GM18520 (cell line): ENCODE measurements around the gene IDH3B.

ENCODE experiments used
- ATAC-seq: cut with Tn5 transposase; IDR thresholded peaks from one replicate; pipeline ENCODE4 v1.9.1; 2021; ENCODE audit not compliant: unreplicated experiment

Gene IDH3B

DNA sequence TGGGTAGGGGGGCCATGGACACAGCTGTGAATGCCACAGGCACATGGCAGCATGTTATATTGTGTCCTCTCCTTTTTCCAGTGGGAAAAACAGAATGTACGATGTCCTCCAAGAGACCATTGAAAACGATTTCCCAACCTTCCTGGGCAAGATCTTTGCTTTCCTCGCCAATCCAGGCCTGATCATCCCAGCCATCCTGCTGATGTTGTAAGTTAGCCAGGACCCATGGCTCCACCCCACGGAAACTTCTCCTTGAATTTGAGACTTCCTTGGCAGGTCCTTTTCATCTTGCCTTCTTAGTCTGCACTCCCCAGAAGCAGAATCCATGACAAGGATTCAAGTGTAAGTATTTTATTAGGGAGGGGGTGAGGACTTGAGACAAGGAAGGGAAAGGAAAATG lies 39.8 kb downstream of the IDH3B start:
- ATAC-seq = no peak

GRCh38 chr20:2619961-2620595 lies 43.9 kb downstream of the IDH3B start:
- ATAC-seq = no peak

- no peak for ATAC-seq
Measured at GRCh38 chr20:2619337-2619736, 44.7 kb downstream of the IDH3B start.

DNA sequence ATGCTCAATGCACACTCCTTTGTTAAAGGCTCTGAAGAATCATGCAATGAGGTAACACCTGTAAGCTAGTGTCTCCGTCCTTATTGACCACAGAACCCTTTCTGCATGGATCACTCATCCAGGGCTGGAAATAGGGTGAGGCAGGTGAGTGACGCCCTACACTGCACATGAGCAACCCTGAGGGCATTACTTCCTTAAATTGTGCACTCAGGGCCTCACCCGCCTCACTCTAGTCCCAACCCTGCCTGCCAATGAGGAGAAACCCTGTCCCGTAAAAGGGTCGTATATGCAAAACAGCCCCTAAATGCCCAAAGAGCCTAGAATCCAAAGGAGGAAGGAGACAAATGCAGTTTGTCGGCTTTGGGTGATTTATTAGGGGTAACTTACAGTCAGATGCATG lies 45.2 kb downstream of the IDH3B start:
- no peak for ATAC-seq

- no peak for ATAC-seq
Measured at GRCh38 chr20:2617099-2617714, 46.8 kb downstream of the IDH3B start.

- no peak for ATAC-seq
Measured at GRCh38 chr20:2616634-2617033, 47.4 kb downstream of the IDH3B start.

DNA sequence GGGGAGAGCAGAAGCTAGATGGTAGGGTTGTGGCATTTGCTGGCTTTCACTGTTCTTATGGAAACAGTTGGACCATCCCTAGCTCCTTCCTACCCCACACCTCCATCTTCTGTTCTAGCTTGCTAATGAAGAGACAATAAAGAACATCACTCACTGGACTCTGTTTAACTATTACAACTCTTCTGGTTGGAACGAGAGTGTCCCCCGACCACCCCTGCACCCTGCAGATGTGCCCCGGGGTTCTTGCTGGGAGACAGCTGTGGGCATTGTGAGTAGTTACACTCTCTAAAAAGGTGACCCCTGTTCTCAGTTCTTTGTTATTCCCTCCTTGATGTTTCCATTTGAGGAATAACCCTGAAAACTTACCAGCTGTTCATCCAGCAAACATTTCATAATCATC lies 51.9 kb downstream of the IDH3B start:
- ATAC-seq = no peak

DNA sequence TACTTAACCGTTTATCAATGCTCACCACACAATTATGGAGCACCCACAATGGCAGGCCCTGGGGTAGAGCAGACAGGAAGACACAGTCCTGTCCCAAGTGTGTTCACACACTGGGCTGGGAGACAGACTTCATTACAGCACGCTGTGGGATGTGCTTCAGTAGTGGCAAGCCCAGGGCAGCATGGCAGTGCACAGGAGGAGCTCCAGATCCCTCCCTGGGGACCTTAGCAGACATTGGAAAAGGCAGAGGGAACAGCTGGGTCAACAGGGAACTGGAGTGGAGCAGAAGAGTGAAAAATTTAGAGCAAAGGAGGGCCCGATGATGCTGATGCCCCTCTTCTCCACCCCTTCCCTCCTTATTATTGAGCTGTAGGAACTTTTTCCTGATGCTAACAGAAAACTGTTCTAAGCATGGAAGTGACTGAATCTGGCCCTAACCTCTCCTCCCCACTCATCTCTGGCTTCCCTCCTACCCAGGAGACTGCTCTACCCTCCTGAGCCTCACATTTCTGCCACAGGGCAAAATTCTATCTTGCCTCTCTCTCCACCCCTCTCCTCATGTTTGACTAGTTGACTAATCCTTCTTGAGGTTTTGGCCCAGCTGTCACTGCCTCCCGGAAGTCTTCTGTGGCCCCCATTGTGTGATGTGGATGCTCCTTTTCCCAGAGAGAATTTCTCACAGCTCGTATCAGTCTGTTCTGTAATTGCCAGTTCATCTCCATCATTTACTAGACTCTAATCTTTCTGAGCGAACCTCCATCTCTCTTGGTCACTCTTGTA lies 52.9 kb downstream of the IDH3B start:
- ATAC-seq = no peak

DNA sequence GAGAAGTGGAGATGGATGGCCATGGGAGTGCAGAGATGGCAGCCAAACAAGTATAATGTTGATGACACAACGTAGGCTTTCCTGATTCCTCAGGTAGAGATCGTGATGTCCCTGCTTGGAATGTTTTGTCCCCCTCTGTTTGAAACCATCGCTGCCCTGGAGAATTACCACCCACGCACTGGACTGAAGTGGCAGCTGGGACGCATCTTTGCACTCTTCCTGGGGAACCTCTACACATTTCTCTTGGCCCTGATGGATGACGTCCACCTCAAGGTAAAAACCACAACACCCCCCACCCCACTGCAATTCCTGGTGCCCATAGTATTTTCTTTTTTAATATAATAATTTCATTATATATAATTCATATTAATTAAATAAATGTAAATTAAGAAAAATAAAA lies 53.7 kb downstream of the IDH3B start:
- ATAC-seq = no peak
